CD4-positive, alpha-beta T cell treated with Interleukin-4 for 4 hours (primary cell): Measurements from ENCODE around the gene TPP1.

ENCODE experiments used
- DNase-seq: peaks from one replicate; pipeline ENCODE4 v3.0.0-alpha.2; 2020

The TPP1 gene

DNA sequence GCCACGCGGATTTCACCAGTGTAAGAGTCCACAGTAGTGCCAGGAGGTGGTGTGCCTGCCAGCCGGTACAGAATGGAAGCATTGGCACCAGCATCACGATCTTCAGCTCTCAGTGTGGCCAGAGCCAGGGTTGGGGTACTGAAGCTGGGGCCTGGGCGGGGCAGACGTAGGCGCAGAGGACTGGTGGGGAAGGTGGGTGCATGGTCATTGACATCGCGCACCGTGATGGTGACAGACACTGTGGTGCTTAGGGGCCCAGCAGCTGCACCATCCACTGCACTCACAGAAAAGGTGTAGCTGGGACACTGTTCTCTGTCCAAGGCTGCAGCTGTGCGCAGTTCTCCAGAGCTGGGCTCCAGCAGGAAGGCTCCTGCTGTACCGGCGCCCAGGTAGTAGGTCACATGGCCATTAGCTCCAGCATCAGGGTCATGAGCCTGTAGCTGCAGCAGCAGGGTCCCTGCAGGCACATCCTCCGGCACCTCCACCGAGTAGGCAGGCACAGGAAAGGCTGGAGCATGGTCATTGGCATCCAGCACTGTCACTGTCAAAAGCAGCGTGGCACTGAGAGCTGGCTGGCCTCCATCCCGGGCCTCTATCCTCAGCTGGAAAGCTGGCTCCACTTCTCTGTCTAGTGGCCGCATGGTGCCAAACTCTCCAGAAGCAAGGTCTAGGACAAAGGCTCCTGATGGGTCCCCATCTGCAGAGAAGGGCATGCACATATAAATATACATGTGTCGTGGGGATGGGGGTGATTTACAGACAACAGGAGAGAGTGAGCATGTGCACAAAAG, 7.9 kb upstream of the TPP1 start:
- no peak for DNase-seq

DNA sequence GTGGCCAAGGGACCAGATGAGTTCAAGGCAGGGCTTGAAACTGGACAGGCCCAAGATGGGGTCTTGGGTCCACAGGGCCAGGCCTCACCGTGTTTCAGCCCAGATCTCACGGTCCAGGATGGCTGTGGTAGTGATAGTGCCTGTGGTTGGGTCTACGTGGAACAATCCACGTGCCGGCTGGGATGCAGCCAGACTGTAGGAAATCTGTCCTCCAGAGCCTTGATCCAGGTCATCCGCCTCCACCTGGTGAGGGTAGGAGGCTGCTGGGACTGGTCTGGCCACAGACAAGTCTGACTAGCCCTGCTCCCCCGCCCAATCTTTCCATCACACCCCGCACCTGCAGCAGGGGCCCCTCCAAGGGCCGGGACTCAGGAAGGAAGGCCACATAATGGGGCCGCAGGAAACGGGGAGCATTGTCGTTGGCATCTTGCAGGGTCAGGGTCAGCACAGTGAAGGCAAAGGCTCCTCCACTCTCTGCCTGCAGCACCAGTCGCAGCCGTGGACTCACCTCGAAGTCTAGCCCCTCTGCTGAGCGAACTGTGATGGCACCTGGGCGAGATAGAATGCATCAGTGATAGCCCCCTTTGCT, 6.7 kb upstream of the TPP1 start:
- no peak for DNase-seq

DNA sequence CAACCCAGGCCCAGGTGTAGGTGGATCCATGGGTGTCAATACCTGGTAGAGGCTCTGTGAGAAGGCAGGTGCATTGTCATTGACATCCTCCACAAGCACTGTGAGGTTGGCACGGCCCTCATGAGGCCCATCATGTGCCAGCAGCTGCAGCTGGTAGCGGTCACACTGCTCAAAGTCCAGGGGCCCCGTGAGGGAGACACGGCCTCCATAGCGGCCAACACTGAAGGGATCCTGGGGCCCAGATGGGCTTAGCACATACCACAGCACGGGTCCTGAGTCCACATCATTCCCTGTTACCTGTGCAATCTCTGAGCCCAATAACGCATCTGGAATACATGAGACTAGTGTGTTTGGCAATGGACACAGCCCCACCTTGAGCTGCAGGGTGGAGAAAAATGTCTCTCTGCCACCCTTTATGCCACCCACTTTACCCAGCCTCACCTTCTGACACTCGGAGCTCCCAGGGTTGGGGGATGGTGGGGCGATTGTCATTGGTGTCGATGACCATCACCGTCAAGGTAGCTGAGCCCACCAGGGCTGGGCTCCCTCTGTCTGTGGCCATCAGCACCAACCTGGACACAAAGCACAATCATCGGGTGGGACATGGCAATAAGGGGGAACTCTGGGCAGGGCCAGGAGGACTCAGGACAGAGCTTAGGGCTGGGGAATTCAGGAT, 6.1 kb upstream of the TPP1 start:
- no peak for DNase-seq

DNA sequence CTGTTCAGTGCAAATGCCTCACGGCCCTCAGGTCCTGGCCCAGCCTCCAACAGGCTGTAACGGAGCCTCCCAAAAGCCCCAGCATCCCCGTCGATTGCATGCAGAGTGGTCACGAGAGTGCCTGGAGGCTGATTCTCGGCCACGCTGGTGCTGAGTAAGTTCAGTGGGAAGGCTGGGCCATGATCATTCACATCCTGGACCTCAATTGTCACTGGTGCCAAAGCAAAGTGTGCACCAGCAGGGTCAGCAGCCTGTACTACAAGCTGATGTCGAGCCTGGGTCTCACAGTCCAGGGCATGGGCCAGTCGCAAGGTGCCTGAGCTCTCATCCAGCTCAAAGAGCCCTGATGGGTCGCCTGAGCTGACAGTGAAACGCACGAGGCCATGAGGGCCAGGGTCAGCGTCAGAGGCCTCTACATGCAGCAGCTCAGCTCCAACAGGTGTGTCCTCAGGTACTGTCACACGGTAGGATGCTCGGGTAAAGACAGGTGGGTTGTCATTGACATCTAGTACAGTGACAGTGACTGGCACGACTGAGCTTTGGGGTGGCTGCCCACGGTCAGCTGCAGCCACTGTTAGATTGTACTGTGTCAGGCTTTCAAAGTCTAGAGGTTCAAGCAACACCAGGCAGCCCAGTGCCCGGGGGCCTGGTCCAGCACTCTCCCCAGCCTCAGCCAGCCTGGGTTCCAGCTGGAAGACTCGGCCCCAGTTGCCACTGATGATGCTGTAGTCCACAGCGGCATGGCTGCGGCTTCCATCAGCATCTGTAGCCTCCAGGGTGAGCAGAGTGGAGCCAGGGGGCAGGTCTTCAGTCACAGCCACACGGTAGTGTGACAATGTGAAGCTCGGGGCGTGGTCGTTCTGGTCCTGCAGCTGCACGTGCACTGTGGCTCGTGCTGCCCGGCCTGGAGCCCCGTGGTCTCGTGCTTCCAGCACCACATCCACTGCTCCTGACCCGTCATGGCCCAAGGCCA, 4.5 kb upstream of the TPP1 start:
- no peak for DNase-seq

DNA sequence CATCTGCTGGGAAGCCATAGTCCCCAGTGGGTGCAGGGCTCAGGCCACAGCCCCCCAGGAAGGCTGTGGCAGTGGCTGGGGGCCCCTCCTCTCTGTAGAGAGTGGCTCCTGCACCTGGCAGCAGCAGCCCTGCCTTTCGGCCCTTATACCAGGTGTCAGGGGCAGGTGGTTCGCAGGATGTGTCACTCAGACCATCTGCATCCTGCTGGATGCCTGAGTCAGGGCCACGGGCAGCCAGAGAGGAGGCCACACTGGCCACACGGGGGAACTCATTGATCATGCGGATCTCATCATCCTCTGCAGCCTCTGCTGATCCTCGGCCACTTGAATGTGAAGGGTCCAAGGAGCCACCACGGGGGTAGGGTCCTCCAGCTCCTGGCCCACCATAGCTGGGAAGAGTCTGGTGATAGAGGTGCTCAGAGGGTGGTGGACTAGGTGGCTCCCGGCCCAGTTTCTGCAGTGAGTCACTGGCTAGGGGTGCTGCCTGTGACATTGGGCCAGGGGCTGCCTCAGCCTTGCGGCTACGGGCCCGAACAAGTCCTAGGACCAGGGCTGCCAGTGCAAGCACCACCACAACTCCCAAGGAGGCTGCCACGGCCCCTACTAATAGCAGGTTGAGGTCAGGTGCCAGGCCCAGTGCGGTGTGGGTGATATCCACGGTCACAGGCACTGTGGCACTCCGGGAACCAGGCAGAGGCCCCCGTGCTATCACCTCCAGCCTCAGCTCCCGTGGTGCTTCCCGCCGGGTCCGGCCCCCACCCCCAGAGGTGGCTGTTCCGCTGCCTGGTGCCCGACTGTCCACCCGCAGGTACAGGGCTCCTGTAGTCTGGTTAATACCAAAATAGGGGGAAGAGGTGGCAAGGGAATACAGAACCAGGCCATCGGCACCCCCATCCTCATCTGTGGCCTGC, 3.3 kb upstream of the TPP1 start:
- DNase-seq, result no peak

DNA sequence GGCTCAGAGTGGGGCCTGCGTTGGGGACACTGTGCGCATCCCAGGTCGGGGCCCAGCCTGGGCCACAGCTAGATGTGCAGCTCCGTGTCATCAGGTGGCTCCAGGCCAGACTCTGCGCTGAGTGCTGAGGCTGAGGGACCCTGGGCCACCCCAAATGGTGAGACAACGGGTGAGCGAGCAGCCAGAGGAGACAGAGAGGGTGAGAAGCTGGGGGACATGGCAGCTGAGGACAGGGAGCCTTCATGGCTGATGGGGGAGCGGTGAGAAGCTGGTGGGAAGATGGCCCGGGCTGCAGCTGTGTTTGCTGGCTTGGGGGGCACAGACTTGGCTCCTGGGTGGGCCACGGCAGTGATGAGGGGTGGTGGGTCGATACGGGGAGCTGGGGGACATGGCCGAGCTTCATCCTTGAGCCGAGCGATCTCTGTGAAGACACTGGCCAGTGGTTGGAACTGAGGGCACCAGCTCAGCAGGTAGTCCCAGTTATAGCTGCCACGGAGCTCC, 2.5 kb upstream of the TPP1 start:
- DNase-seq, result no peak

DNA sequence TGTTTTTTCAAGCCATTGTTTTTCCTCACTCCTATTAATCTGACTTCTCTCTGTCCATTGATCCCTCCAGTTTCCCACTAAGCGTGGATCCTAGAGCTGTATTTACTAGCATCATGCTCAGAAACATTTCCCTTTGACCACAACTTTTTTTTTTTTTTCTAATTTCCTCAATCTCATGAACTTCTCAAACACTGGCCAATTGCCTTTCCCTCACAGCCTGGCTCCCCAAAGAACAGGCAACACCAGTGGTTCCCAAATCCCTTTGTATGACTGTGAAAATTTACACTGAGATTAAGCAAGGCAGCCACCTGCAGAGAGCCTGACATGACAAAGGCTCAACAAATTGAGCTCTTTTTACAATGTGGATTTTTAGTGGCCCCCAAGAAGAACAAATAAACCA, 1.4 kb upstream of the TPP1 start:
- DNase-seq, result no peak

DNA sequence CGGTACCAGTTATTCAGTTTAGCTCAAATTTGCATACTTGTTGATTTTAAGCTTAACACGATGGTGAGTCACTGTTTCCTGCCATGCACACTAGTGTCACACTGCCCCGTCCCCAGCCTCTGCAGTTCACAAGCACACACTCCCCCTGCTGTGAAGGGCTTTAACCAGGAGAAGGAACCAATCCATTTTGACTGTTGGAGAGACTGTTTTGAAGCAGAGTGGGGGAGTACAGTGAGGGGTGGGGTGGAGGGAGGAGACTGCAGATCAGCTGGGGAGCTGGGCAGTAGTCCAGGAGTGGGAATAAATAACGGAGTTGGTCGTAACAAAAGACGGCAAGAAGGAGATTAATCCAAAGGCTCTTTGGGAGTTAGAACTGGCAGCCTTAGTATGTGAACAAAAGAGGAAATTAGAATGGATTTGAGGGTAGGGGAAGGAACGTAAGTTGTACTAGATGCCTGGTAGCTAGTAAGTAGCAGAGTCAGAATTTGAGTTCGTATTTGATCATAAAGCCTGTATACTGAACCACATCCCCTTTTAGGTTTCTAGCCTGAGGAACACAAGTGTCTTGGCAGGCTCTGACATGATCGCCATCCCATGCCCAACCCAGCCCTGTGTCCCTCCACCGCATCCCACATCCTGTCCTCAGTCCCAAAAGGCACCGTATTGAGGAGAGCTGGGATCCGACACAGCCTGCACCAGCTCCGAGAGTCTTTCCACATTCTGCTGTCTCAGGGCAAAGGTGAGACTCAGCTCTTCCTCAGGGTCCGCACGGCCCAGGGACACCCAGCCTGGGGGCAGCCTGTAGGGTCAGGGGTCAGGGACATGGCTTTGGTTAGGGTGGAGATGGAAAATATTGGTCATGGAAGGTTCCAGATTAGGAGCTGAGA, 862 bp downstream of the TPP1 start:
- peak; percentile 88 for DNase-seq

DNA sequence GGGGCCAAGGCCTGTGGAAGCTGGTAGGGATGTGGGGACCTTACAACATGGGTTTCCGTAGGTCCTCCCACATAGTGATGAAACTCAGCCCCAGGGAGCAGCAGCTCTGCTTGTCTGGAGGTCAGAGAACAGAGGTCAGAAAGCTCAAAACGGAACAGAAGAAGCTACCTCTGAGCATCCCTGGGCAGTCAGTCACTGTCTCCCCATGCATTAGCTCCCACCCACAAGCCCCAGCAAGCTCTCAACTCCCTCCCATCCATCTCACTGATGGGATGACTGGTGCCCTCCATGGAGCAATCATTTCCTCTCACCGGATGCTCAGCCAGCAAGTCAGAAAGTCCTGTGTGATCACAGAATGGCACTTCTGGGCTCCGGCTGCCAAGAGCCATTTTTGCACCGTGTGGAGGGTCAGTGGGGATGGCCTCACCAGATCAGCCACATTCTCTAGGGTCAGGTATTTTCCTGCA, 1.9 kb downstream of the TPP1 start:
- DNase-seq, result no peak

DNA sequence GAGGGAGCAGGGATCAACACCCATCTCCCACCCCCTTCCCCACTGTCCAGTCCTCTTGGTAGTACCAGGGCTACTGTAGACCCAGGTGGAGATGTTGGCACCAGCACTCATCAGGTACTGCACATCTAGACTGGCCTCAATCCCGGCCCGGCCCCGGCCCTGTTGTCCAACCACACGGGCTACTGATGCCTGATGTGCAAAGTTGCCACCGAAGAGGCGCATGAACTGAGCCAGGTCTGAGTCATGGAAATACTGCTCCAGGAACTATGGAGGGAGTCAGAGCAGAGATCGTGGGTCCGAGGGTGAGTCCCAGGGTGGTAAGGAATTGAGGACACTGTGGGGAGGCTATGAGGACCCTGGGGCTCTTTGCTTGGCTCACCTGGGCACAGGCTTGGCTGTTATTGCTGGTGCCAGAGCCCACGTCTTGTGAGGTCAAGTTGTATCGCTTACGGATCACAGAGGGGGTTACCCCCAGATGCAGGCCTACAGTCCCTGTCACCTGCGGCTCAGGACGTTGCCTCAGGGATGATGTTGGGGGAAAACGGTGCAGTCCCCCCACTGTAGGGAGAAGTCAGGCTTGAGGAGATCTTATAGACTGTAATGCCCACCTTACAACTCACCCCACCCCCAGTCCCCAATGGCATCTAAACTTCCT, 2.5 kb downstream of the TPP1 start:
- DNase-seq, result no peak

DNA sequence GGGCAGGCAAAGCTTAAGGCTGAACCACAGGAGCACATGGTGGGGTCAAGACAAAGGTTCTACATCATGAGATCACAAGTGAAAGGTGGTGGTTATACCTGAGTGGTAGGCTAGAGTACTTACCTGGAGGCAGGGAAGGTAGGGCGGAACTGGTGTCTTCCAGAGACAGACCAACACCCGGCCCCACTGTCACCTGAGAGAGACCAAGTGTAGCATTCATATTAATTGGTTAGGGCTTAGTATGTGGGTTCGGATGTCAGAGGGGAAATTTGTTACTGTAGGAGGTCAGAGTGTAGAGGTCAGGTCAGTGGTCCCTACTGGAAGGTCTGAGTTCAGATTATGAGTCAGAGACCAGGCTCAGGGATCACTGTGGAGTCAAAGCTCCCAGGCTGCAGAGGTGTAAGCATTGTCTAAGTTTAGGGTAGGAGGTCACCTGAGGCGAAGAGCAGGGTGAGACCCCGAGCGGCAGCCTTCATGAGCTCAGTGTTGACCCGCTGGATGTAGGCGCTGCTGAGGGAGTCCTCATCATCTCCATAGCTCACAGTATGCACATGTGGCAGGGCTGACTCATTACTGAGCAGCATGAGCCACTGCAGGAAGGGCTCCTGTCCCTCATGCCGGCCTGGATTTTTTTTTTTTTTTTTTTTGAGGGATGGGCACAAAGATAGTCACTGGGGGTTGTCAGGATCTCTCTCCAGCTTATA, 3.2 kb downstream of the TPP1 start:
- DNase-seq, result no peak

DNA sequence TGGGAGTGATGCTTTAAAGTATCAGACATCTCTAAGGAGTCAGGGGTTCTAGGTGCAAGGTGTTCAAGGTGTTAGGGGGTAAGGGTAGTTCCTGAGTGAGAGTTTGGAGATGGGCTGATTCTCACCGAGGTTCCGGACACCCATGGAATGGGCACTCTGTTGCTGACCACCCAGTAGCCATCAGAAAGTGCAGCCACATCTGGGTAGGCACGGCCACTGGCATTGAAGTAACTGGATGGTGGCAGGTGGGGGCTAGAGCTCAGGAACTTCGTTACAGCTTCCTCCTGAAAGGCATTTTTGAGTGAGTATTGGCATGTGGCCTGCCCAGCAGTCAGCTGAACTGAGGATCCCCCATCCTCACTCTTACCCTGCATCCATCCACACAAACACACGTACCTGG, 4.2 kb downstream of the TPP1 start:
- DNase-seq, result no peak

DNA sequence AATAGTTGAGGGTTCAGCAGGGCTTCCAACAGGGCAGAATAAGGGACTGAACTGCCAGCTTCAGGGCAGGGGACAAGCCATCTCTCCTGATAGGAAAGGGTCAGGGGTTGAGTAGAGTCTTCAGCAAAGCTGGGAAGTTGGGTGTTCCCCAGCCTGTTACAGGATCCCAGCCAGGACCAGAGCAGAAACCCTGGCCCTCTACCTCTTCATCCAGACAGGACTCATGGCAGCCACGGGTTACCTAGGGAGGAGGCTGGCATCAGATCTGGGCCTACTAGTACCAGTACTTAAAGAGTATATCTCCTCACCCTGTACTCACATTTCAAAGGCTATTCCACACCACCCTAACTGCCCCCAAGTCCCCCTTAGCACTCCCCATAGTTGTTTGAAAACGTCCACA, 4.8 kb downstream of the TPP1 start:
- DNase-seq, result no peak

DNA sequence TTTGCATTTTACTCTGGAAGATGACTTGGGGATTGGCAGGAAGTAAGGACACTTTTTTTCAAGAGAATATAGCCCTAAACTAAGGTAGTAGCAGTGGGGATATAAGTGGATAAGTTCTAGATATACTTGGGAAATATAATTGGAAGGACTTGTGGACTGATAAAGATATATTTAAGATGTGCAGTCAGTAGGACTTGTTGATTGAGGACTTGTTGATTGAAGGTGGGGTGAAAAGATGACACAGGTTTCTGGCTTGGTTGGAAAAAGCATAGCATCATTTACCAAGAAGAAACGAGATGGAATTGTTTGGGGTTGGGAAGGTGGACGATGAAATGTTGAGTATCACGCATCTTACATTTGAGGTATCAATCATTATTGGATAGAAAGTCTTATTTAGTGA, 5.7 kb downstream of the TPP1 start:
- DNase-seq, result no peak

DNA sequence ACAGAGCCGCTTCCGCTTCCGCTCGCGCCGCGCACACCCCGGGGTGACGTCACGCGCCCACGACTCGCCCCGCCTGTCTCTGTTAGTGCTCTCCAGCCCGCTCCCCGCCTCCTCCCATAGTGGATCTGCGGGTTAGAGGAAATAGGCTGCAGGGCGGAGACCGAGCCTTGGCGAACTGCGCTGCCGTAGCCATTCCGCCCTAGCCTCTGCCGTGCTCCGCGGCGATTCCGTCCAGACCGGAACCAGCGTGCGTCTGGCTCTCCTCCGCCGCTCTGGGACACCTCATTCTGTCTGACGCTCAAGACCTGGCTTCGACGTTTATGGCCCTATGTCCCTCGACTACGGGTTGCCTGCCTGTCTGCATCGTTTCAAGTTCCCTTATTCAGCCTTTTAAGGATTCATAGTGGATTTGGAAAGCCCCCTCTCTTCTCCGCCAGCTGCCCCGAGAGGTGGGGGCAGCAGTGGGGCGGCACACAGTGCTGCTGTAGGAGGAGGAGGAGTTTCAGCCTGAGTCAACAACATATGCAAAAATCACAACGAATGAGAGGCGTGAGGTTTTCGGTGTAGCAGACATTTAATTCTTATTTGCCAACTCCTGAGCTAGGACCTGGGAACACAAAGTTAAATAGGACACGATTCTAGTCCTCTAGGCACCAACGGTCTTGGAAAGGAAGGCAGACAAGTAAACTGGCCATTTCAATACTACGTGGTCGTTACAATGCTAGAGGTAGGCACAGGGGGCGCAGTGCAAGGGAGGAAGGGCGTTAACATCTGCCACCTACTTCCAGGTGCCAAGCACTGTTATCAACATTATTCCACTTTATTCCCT, 6.8 kb downstream of the TPP1 start, which contains the start of gene TAF10:
TAF10 (minus strand) TSS at position 4 of the 829 bp plus-strand sequence. CDS start 27 bp downstream, outside the sequence.
- DNase-seq, result peak; percentile 95

DNA sequence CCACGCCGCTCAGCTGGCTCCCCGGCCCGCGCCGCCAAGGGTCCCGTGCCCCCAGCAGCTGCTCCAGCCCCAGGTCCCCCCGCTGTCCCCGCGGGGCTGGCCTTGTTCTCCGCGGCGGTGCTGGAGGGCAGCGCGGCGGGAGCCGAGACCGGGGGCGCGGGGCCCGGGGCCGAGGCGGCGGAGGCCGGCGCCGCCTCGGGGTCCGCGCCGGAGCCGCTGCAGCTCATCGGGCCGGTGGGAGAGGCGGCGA, 7.3 kb downstream of the TPP1 start:
- no peak for DNase-seq

DNA sequence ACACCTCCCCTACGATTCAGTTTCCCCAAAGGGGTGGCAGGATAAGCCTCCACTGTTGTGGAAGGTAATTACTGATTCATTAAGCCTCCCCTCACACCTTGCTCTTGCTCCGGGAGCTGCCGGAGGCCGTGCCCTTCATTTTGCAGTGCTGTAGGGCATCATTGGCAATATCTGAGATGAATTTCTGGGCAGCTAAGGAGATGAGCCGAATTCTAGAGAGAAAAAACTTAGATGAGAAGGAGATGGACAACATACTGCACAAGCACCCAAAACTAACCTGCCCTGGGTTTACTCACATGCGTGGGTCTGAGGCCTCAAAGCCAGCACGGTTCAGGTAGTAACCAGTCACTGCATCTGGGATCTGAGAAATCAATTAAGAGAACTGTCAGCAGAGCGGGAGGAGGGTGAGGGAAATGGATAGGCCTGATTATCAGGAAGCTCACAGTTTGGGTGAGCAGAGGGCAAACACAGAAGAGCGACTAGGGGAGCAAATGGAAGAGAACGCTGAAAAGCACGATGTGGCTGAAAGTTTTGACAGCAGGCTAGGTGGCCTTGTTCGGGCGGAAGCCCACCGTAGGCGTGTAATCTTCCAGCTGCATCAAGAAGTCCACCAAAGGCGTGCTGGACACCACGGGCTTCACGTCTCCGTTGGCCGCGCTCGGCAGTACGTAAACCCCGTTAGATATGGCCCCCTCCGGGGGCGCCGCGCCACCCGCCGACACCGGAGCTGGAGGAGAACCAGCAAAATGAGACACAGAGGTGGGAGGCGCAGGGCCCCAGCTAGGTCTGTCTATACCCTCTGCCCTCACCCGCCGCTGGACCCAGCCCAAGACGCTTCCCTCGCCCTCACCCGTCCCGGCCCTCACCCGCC, 7.9 kb downstream of the TPP1 start:
- DNase-seq, result peak; percentile 11

DNA sequence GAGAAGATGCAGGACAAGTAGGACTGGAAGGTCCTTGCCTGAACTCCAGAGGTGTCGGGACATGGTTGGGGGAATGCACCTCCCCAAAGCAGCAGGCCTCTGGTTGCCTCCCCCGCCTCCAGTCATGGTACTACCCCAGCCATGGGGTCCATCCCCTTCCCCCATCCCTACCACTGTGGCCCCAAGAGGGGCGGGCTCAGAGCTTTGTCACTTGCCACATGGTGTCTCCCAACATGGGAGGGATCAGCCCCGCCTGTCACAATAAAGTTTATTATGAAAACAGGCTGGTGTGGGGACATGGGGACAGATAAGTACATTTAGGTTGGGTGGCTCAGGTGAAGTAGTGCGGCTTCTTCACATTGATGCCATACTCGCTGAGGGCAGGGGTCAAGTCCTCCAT, 8.6 kb downstream of the TPP1 start:
- no peak for DNase-seq
